Activated CD8-positive, alpha-beta memory T cell treated with anti-CD3 and anti-CD28 coated beads, Interleukin-2, amount 50 U/mL, for 48 hours (primary cell): ENCODE results near the gene WASF2.
"Not testable (repeated sequence)": the region's sequence is repeated elsewhere in the genome, so short reads cannot be mapped to it uniquely, and the experiment has no call there.

Experiments used
- DNase-seq: peaks from one replicate; pipeline ENCODE4 v3.0.0-alpha.2; 2020

WASF2 gene

GRCh38 chr1:27414091-27414490 is 75.9 kb downstream of the WASF2 start:
- DNase-seq, result no peak

- DNase-seq, result no peak
Observed at GRCh38 chr1:27413004-27413403, 77.0 kb downstream of the WASF2 start.

- no peak for DNase-seq
Observed at GRCh38 chr1:27412502-27412901, 77.5 kb downstream of the WASF2 start.

- DNase-seq, result no peak
Observed at GRCh38 chr1:27410709-27411108, 79.3 kb downstream of the WASF2 start.

DNA sequence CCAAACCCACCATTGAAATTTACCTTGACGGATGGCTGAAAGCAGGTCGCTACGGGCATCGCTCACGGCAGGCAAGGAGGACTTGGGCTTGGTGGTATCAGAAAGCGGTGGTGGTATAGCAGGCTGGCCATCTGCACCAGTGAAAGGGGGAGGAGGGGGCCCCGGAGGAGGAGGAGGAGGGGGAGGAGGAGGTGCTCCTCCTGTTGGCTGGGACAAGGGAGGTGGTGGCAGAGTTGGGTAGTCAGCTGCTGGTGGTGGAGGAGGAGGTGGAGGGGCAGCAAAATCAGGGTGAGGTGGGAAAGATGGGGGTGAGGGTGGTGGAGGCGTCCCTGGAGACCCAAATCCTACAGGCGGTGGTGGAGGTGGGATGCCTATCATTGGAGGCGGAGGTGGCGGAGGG is 80.3 kb downstream of the WASF2 start:
- DNase-seq, result no peak

DNA sequence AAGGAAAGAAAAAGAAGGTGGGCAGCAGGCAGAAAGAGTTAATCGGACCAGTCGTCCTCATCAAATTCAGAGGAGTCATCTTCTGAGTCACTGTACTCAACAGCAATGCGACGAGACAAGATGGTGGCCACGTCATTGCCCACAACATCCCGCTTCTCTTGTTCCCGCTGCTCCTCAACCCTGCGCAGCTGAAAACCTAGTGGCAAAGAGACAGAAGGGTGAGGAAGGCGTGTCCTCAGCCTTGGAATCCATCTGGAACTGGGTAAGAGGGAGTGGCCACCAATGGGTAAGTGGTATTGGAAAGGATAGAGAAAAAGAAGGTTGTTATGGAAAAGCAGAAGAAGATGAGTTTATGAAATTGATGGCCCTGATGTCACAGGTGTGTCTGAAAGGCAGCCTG is 81.8 kb downstream of the WASF2 start:
- DNase-seq, result no peak

- DNase-seq, result not testable (repeated sequence)
Observed at GRCh38 chr1:27406791-27407190, 83.2 kb downstream of the WASF2 start.

DNA sequence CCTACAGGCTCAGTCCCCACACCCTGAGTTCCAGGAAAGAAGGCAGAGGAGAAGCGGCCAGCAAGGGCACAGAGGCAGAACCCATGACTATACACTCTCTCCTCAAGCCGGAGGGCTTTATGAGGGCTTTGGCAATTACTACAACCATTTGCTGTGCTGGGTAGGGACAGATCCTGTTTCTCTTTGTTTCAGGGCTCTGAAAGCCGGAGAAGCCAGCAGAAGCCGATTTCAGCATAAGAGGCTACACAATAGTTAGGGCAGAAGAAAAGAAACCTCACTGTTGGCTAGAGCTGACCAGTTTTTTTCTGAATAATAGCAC is 83.6 kb downstream of the WASF2 start:
- DNase-seq, result no peak

DNA sequence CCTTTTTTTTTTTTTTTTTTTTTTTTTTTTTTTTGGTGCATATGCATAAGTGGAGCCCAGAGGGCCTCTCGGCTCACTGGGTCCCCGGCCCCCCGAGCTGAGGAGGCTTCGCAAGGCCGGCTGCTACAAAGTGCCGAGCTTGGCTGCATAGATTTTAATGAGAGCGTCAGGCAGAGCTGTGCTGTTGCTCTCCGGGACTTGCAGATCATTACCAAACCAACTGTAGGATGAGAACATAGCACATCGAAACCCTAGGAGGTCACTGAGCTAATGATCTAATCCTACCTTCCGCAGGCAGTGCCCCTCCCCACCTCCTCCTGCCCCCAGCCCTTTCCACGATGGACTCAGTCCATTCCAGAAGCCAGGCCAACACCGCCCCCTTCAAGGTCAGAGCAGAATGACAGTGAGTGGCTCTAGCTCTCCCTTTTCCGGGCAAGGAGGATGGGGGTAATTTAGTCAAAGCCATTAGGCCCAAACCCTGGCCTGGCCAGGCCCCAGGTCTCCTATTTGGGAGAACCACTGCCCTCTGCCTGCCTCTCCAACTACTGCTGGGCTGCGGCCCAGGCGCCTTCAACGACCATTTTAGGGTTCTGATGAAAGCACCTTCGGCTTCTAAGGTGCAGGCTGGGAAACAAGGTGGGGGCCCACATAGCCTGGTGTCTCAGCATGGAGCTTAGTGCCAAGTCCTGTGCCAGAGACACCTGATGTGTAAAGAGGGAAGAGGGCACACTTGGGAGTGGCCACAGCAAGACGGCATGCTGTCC is 84.2 kb downstream of the WASF2 start:
- DNase-seq, result not testable (repeated sequence)

- DNase-seq, result no peak
Observed at GRCh38 chr1:27405074-27405473, 84.9 kb downstream of the WASF2 start.

DNA sequence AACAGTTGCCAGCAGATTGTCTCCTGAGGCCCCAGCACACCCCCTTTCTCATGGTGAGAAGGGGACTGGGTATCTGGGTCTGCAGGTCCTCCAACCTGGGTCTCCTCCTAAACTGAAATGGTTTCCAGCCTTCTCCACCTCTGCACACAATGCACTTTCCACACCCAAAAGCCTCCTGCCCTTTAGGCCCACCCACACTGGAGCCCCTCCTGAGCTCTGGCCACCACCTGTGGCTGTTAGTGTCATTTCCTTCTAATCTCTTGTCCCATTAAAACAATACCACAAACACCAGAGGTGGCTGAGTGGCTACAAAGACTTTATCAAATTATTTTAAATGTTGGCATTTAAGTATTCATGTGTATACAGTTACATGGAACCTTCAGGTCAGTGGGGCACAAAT is 86.0 kb downstream of the WASF2 start:
- DNase-seq, result no peak

DNA sequence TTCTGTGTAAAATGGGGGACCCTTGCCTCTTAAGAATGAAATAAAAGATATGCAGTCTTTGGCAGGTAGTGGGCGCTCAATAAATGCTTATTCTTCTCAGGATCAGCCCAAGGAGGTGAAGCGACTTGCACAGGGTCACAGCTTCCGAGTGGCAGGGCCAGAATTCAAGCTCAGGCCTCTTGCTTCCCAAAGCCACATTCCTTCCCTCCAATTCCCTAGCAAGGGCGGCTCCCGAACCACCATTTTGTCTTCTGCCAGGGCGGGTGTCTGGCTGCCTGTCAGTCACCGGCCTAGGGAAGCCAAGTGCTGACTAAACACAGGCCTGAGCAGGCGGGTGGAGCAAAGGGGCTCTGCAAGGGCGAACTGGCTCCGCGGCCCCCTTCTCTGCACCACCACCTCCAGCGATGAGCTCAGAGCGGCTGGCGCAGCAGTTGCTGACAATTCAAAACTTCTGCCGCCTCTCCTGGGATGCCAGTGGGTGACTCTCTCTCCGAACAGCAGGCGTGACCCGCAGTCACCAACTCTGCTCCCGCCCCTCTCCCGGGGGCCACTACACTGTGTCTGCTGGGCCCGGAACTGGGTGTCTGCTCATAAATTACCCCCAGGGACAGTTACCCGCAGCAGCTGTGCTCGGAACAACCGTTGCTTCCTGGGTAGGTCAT is 86.8 kb downstream of the WASF2 start:
- DNase-seq, result no peak

GRCh38 chr1:27402349-27402754 is 87.6 kb downstream of the WASF2 start:
- DNase-seq, result no peak

- no peak for DNase-seq
Observed at GRCh38 chr1:27400963-27401341, 89.0 kb downstream of the WASF2 start.

GRCh38 chr1:27400082-27400962 is 89.6 kb downstream of the WASF2 start:
- no peak for DNase-seq

GRCh38 chr1:27399251-27400025 is 90.5 kb downstream of the WASF2 start:
- DNase-seq, result no peak

GRCh38 chr1:27398405-27399149 is 91.4 kb downstream of the WASF2 start:
- DNase-seq, result no peak

- no peak for DNase-seq
Observed at GRCh38 chr1:27397749-27398148, 92.2 kb downstream of the WASF2 start.

- no peak for DNase-seq
Observed at GRCh38 chr1:27397110-27397509, 92.9 kb downstream of the WASF2 start.

DNA sequence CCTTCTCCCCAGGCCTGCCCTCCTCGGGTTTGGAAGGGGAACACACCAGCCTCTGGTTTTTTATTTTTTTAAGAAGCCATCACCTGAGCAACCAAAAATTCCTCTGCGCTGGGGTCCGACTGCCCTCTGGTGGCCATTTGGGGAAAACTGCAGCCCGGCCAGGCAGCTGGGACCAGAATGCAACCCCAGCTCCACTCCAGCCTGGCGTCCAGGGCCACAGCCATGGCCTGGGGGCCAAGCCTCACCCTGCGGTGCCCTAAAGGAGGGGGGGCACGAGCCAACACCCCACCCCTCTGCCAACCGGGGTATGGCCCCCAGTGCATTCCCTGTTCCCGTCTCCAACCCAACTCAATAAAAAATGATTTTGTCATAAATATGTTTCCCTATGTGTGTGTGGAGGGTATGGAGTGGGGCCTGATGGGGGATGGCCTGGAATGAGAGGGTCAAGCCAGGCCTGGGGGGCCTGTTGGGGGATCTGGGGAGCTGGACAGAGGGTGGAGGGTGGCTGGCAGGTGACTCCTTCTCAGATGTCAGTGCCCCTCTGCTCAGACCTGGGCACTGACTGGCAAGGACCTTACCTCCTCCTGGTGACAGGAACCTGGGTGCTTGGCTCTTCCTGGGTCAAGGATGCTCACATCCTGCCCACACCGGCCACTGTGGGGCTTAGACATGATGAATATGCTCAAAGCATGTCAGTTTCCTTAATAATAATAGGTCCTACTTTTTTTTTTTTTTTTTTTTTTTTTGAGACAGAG is 94.3 kb downstream of the WASF2 start:
- peak; percentile 88 for DNase-seq

DNA sequence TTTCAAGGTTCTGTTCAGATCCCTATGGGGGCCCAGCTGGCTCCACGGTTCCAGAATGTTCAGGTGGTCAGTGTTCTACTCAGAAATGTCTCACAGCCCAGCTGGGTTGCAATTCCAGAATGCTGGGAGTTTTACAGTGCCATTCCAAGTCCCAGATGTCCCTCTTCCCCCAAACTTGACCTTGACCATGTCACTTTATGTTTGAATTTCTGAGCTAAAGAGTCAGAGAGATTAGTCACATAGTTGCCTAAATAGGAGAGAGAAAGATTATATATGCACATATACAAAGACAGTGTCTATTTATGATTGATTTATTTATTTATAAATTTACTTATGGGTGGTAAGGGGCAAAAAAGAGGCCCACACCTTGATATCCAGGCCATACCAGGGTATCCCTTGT is 95.0 kb downstream of the WASF2 start:
- DNase-seq, result no peak

GRCh38 chr1:27394282-27394658 is 95.7 kb downstream of the WASF2 start:
- DNase-seq, result no peak
